ENCODE data around the gene SERPINB10.

The SERPINB10 gene

GRCh38 chr18:63951302-63951705 is 43.5 kb downstream of the SERPINB10 start:
- TF ChIP-seq EZH2phosphoT487 (IDR thresholded peaks at IDR 0.05; ENCODE audit: borderline replicate concordance, low read length): no peak
- no peak for TF ChIP-seq CTCF (IDR thresholded peaks at IDR 0.05; ENCODE audit: low read depth, low read length, poor library complexity, severe bottlenecking)
- Histone ChIP-seq H3K27ac (ENCODE audit: low read depth, low read length) (no peak overlapping the region), H3K36me3 (ENCODE audit: control insufficient read depth, low read length) (no peaks in the 10 kb centered on the region), H3K9me3 (ENCODE audit: control insufficient read depth, insufficient read depth, low read length) (no peaks in the 10 kb centered on the region), H3K4me3 (ENCODE audit: low read length) (no peak overlapping the region), H3F3A (ENCODE audit: control insufficient read depth, insufficient read depth) (no peaks in the 10 kb centered on the region), H4K20me1 (ENCODE audit: control insufficient read depth, insufficient read depth, low read depth, low read length) (no peaks in the 10 kb centered on the region), H3K4me1 (ENCODE audit: control insufficient read depth, low read length) (peaks cover 13% of the 10 kb centered on the region), H3K9me2 (replicated peaks; ENCODE audit: control insufficient read depth, low read length) (no peaks in the 10 kb centered on the region), H3K79me2 (ENCODE audit: control insufficient read depth, low read length) (no peaks in the 10 kb centered on the region), H3K27me3 (ENCODE audit: control insufficient read depth, low read length) (peaks cover 13% of the 10 kb centered on the region), H3K4me2 (ENCODE audit: low read length) (no peak overlapping the region)

GRCh38 chr18:63953811-63954210 is 46.1 kb downstream of the SERPINB10 start:
- H3K27ac ChIP-seq (ENCODE audit: low read depth, low read length): no peak overlapping the region
- no peaks in the 10 kb centered on the region for H4K20me1 ChIP-seq (ENCODE audit: control insufficient read depth, insufficient read depth, low read depth, low read length)
- H3K9me3 ChIP-seq (ENCODE audit: control insufficient read depth, insufficient read depth, low read length): no peaks in the 10 kb centered on the region
- peaks cover 8% of the 10 kb centered on the region for H3K27me3 ChIP-seq (ENCODE audit: control insufficient read depth, low read length)
- peaks cover 9% of the 10 kb centered on the region for H3K4me1 ChIP-seq (ENCODE audit: control insufficient read depth, low read length)
- no peaks in the 10 kb centered on the region for H3K79me2 ChIP-seq (ENCODE audit: control insufficient read depth, low read length)
- H3F3A ChIP-seq (ENCODE audit: control insufficient read depth, insufficient read depth): no peaks in the 10 kb centered on the region
- H3K36me3 ChIP-seq (ENCODE audit: control insufficient read depth, low read length): no peaks in the 10 kb centered on the region
- H3K4me2 ChIP-seq (ENCODE audit: low read length): no peak overlapping the region
- H3K9me2 ChIP-seq (replicated peaks; ENCODE audit: control insufficient read depth, low read length): no peaks in the 10 kb centered on the region
- no peak overlapping the region for H3K4me3 ChIP-seq (ENCODE audit: low read length)
- TF ChIP-seq CTCF (IDR thresholded peaks at IDR 0.05; ENCODE audit: low read depth, low read length, poor library complexity, severe bottlenecking) (no peak), EZH2phosphoT487 (IDR thresholded peaks at IDR 0.05; ENCODE audit: borderline replicate concordance, low read length) (no peak)

GRCh38 chr18:63956755-63957154 is 49.0 kb downstream of the SERPINB10 start:
- no peaks in the 10 kb centered on the region for H3F3A ChIP-seq (ENCODE audit: control insufficient read depth, insufficient read depth)
- no peaks in the 10 kb centered on the region for H3K9me3 ChIP-seq (ENCODE audit: control insufficient read depth, insufficient read depth, low read length)
- H3K79me2 ChIP-seq (ENCODE audit: control insufficient read depth, low read length): no peaks in the 10 kb centered on the region
- H3K4me3 ChIP-seq (ENCODE audit: low read length): no peak overlapping the region
- TF ChIP-seq EZH2phosphoT487 (IDR thresholded peaks at IDR 0.05; ENCODE audit: borderline replicate concordance, low read length): no peak
- TF ChIP-seq CTCF (IDR thresholded peaks at IDR 0.05; ENCODE audit: low read depth, low read length, poor library complexity, severe bottlenecking): no peak
- H3K4me1 ChIP-seq (ENCODE audit: control insufficient read depth, low read length): no peaks in the 10 kb centered on the region
- H3K9me2 ChIP-seq (replicated peaks; ENCODE audit: control insufficient read depth, low read length): no peaks in the 10 kb centered on the region
- no peak overlapping the region for H3K4me2 ChIP-seq (ENCODE audit: low read length)
- no peaks in the 10 kb centered on the region for H4K20me1 ChIP-seq (ENCODE audit: control insufficient read depth, insufficient read depth, low read depth, low read length)
- peaks cover 5% of the 10 kb centered on the region; the same call in 1 of the 2 replicates for H3K27me3 ChIP-seq (ENCODE audit: control insufficient read depth, low read length)
- H3K36me3 ChIP-seq (ENCODE audit: control insufficient read depth, low read length): no peaks in the 10 kb centered on the region
- H3K27ac ChIP-seq (ENCODE audit: low read depth, low read length): no peak overlapping the region

GRCh38 chr18:63960891-63961290 is 53.1 kb downstream of the SERPINB10 start:
- no peaks in the 10 kb centered on the region for H3F3A ChIP-seq (ENCODE audit: control insufficient read depth, insufficient read depth)
- TF ChIP-seq CTCF (IDR thresholded peaks at IDR 0.05; ENCODE audit: low read depth, low read length, poor library complexity, severe bottlenecking) (no peak), EZH2phosphoT487 (IDR thresholded peaks at IDR 0.05; ENCODE audit: borderline replicate concordance, low read length) (no peak)
- no peak overlapping the region for H3K4me2 ChIP-seq (ENCODE audit: low read length)
- no peaks in the 10 kb centered on the region for H3K36me3 ChIP-seq (ENCODE audit: control insufficient read depth, low read length)
- no peaks in the 10 kb centered on the region for H3K9me3 ChIP-seq (ENCODE audit: control insufficient read depth, insufficient read depth, low read length)
- H3K27ac ChIP-seq (ENCODE audit: low read depth, low read length): no peak overlapping the region
- no peaks in the 10 kb centered on the region for H3K79me2 ChIP-seq (ENCODE audit: control insufficient read depth, low read length)
- no peaks in the 10 kb centered on the region for H4K20me1 ChIP-seq (ENCODE audit: control insufficient read depth, insufficient read depth, low read depth, low read length)
- no peaks in the 10 kb centered on the region for H3K4me1 ChIP-seq (ENCODE audit: control insufficient read depth, low read length)
- H3K4me3 ChIP-seq (ENCODE audit: low read length): no peak overlapping the region
- no peaks in the 10 kb centered on the region for H3K9me2 ChIP-seq (replicated peaks; ENCODE audit: control insufficient read depth, low read length)
- H3K27me3 ChIP-seq (ENCODE audit: control insufficient read depth, low read length): peaks cover 15% of the 10 kb centered on the region
